ENCODE data around the gene SORBS1.
"Not testable (repeated sequence)": the region's sequence is repeated elsewhere in the genome, so short reads cannot be mapped to it uniquely, and the experiment has no call there.

SORBS1 gene

DNA sequence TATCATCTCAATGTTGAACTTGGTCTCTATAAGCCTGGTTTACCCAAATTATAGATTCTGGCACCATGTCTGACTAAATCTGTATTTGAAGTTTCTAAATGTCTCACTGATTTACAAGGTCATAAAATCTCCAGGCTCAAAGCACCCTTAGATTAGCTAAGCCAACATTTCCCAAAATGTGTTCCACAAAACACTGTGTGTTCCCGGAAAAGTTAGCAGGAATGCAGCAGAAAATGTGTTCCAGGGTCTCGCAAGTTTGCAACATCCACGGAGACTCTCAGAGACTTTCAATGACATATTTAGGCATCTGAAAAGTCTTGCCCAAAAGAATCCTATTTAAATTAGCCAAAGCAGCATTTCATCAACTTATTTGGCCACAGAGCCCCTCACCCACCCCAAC is 91.9 kb downstream of the SORBS1 start:
- H3K9me3 ChIP-seq (ENCODE audit: insufficient read depth, low read length): no peaks in the 10 kb centered on the region
- H2AFZ ChIP-seq (ENCODE audit: low read depth, low read length, severe bottlenecking): no peak overlapping the region
- H3K4me2 ChIP-seq (ENCODE audit: low read depth, low read length, poor library complexity, severe bottlenecking): no peak overlapping the region
- H3K79me2 ChIP-seq (ENCODE audit: insufficient read depth, low read length): no peaks in the 10 kb centered on the region
- no peaks in the 10 kb centered on the region for H3K27me3 ChIP-seq (ENCODE audit: low read length)
- H3K27ac ChIP-seq (ENCODE audit: low read depth, low read length): no peak overlapping the region
- no peaks in the 10 kb centered on the region for H3K9me2 ChIP-seq (replicated peaks; ENCODE audit: insufficient read depth, low read length)
- no peaks in the 10 kb centered on the region for H4K20me1 ChIP-seq (ENCODE audit: low read depth, low read length)
- no peaks in the 10 kb centered on the region for H3K36me3 ChIP-seq (ENCODE audit: low read length)
- no peak for TF ChIP-seq EZH2phosphoT487 (conservative IDR thresholded peaks at IDR 0.05; ENCODE audit: low read length)
- TF ChIP-seq, protein P1, sequence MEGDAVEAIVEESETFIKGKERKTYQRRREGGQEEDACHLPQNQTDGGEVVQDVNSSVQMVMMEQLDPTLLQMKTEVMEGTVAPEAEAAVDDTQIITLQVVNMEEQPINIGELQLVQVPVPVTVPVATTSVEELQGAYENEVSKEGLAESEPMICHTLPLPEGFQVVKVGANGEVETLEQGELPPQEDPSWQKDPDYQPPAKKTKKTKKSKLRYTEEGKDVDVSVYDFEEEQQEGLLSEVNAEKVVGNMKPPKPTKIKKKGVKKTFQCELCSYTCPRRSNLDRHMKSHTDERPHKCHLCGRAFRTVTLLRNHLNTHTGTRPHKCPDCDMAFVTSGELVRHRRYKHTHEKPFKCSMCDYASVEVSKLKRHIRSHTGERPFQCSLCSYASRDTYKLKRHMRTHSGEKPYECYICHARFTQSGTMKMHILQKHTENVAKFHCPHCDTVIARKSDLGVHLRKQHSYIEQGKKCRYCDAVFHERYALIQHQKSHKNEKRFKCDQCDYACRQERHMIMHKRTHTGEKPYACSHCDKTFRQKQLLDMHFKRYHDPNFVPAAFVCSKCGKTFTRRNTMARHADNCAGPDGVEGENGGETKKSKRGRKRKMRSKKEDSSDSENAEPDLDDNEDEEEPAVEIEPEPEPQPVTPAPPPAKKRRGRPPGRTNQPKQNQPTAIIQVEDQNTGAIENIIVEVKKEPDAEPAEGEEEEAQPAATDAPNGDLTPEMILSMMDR (IDR thresholded peaks at IDR 0.05; ENCODE audit: insufficient read depth, low read length, poor library complexity, severe bottlenecking): no peak
- H3K9ac ChIP-seq (ENCODE audit: low read length): no peak overlapping the region
- H3F3A ChIP-seq (ENCODE audit: insufficient read depth): no peaks in the 10 kb centered on the region
- no peak overlapping the region for H3K4me3 ChIP-seq (ENCODE audit: insufficient read depth, low read length, poor library complexity, severe bottlenecking)

DNA sequence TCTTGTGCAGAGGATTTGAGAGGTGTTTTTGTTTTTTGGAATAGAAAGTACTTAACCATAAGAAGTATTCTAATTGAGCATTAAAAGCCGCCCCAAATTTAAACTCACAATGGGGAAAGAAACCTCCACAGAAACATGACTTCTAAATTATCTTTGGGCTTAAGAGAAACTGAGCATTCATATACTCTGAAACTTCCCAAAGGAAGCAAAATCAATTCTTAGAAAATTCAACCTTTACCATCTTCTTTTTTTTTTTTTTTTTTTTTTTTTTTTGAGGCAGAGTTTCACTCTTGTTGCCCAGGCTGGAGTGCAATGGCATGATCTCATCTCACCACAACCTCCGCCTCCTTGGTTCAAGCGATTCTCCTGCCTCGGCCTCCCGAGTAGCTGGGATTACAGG is 93.5 kb downstream of the SORBS1 start:
- not testable (repeated sequence) for H3K27ac ChIP-seq (ENCODE audit: low read depth, low read length); H3K9me2 ChIP-seq (replicated peaks; ENCODE audit: insufficient read depth, low read length); H3K4me3 ChIP-seq (ENCODE audit: insufficient read depth, low read length, poor library complexity, severe bottlenecking); H3K9me3 ChIP-seq (ENCODE audit: insufficient read depth, low read length); H3K36me3 ChIP-seq (ENCODE audit: low read length); H3K27me3 ChIP-seq (ENCODE audit: low read length); H2AFZ ChIP-seq (ENCODE audit: low read depth, low read length, severe bottlenecking); H4K20me1 ChIP-seq (ENCODE audit: low read depth, low read length); H3K4me2 ChIP-seq (ENCODE audit: low read depth, low read length, poor library complexity, severe bottlenecking); H3F3A ChIP-seq (ENCODE audit: insufficient read depth); H3K9ac ChIP-seq (ENCODE audit: low read length); H3K79me2 ChIP-seq (ENCODE audit: insufficient read depth, low read length)

DNA sequence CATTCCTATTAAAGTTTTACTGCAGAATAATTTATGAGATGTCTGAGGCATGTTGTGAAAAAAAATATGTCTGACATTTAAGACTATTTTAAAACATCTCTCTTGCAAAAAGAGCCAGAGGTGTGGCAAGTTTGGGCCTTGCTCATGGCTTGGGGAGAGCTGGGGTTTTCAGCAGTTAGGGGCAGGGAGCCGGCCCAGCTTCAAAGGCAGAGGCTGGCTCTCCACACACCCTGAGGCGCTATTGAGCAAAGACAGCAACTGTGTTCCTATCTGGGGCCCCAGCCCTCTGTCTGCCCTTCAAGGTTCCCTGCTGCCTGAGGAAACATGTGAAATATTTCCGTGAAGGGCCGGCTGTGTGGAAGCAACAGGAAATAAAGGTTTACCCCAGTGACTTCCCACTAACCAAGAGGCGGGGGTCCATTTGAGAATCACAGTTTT is 94.0 kb downstream of the SORBS1 start:
- no peaks in the 10 kb centered on the region for H3F3A ChIP-seq (ENCODE audit: insufficient read depth)
- no peak overlapping the region for H3K4me3 ChIP-seq (ENCODE audit: insufficient read depth, low read length, poor library complexity, severe bottlenecking)
- H3K79me2 ChIP-seq (ENCODE audit: insufficient read depth, low read length): no peaks in the 10 kb centered on the region
- no peak overlapping the region for H3K27ac ChIP-seq (ENCODE audit: low read depth, low read length)
- H4K20me1 ChIP-seq (ENCODE audit: low read depth, low read length): no peaks in the 10 kb centered on the region
- H3K9ac ChIP-seq (ENCODE audit: low read length): no peak overlapping the region
- H3K9me2 ChIP-seq (replicated peaks; ENCODE audit: insufficient read depth, low read length): no peaks in the 10 kb centered on the region
- H3K9me3 ChIP-seq (ENCODE audit: insufficient read depth, low read length): no peaks in the 10 kb centered on the region
- no peak overlapping the region for H2AFZ ChIP-seq (ENCODE audit: low read depth, low read length, severe bottlenecking)
- H3K4me2 ChIP-seq (ENCODE audit: low read depth, low read length, poor library complexity, severe bottlenecking): no peak overlapping the region
- TF ChIP-seq, protein P1 (IDR thresholded peaks at IDR 0.05; ENCODE audit: insufficient read depth, low read length, poor library complexity, severe bottlenecking): no peak
- no peak for TF ChIP-seq EZH2phosphoT487 (conservative IDR thresholded peaks at IDR 0.05; ENCODE audit: low read length)
- H3K27me3 ChIP-seq (ENCODE audit: low read length): no peaks in the 10 kb centered on the region
- no peaks in the 10 kb centered on the region for H3K36me3 ChIP-seq (ENCODE audit: low read length)

DNA sequence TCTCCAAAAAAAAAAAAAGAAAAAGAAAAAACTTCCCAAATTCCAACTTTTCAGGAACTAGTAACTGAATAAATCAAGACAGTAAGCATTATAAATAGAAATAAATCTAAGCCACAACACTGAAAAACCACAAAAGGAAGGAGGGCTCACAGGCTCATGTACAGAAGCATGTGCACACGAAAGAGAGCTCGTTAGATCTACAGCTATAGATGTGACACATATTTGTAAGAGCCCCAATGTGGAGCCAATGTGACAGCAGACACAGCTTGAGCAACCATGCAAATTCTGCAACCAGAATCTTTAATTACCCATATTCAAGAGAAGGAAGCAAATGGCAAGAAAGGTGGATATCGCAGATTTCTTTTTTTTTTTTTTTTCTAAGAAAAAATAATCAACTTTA is 94.7 kb downstream of the SORBS1 start:
- Histone ChIP-seq H2AFZ (ENCODE audit: low read depth, low read length, severe bottlenecking) (no peak overlapping the region), H3K27me3 (ENCODE audit: low read length) (no peaks in the 10 kb centered on the region), H3K36me3 (ENCODE audit: low read length) (no peaks in the 10 kb centered on the region), H4K20me1 (ENCODE audit: low read depth, low read length) (no peaks in the 10 kb centered on the region), H3K9me3 (ENCODE audit: insufficient read depth, low read length) (no peaks in the 10 kb centered on the region), H3F3A (ENCODE audit: insufficient read depth) (no peaks in the 10 kb centered on the region), H3K9ac (ENCODE audit: low read length) (no peak overlapping the region), H3K4me3 (ENCODE audit: insufficient read depth, low read length, poor library complexity, severe bottlenecking) (no peak overlapping the region), H3K27ac (ENCODE audit: low read depth, low read length) (no peak overlapping the region), H3K79me2 (ENCODE audit: insufficient read depth, low read length) (no peaks in the 10 kb centered on the region), H3K9me2 (replicated peaks; ENCODE audit: insufficient read depth, low read length) (no peaks in the 10 kb centered on the region), H3K4me2 (ENCODE audit: low read depth, low read length, poor library complexity, severe bottlenecking) (no peak overlapping the region)
- TF ChIP-seq EZH2phosphoT487 (conservative IDR thresholded peaks at IDR 0.05; ENCODE audit: low read length): no peak
- TF ChIP-seq, protein P1 (IDR thresholded peaks at IDR 0.05; ENCODE audit: insufficient read depth, low read length, poor library complexity, severe bottlenecking): no peak

Data from SU-DHL-6 (cell line).